ENCODE measurements around the gene MAB21L4.

MAB21L4 gene

GRCh38 chr2:240858321-240858720, 37.6 kb downstream of the MAB21L4 start:
- H3K4me3 ChIP-seq (ENCODE audit: low read depth, low read length): no peak overlapping the region
- no peaks in the 10 kb centered on the region for H3K4me1 ChIP-seq (ENCODE audit: control insufficient read depth, insufficient read depth, low read length)
- no peaks in the 10 kb centered on the region for H3K36me3 ChIP-seq (ENCODE audit: control insufficient read depth, insufficient read depth, low read length)
- peaks cover 14% of the 10 kb centered on the region for H3K9me3 ChIP-seq (ENCODE audit: control insufficient read depth, insufficient read depth, low read depth, low read length)
- no peak overlapping the region for H3K9ac ChIP-seq (ENCODE audit: low read length)
- no peak overlapping the region for H3K27ac ChIP-seq (ENCODE audit: low read depth, low read length)
- H3K27me3 ChIP-seq (ENCODE audit: control insufficient read depth, insufficient read depth, low read length): no peaks in the 10 kb centered on the region; the same call in 1 of the 2 replicates

DNA sequence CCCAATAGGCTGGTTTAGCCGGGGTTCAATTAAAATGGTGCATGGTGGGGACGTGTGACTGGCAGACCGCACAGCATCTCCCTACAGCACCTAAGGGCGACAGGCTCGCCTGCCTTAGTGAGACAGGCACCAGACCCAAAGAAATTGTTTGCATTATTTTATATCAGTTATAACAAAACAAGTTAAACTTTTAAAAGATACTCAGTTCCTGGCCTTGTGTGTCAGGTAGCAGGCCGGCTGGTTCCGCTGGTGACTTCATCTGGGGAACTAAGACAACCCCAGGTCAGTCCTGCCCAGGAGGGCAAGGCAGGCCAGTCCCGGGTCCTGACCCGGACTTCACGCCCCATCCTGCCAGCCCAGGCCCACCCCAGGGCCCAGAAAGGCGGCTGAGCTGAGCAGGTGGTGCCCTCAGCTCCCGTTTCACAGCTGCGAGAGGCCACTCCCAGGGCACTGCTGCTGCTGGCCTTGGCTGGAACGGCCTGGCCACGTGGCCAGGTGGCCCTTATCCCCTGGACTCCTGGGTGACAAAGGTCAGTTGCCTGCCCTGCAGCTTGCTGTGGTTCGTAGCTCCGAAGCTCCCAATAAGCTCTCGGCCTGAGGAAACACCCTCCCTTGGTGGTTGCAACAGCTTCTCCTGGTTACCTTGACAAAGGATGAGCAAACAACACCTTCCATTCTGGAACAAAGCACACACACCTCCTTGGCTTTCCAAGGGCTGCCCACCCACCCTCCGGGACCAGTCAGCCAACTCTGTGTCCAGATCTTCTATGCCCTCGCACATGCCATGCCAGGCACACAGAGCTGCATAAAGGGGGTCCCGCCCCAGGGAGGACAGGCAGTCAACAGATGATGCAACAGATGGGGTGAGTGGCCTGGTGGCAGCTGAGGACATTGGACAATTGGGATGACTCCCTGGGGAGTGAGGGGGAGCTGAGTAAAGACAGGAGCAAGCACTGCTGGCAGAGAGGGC, 38.6 kb downstream of the MAB21L4 start:
- Histone ChIP-seq H3K4me1 (ENCODE audit: control insufficient read depth, insufficient read depth, low read length) (no peaks in the 10 kb centered on the region), H3K27ac (ENCODE audit: low read depth, low read length) (no peak overlapping the region), H3K36me3 (ENCODE audit: control insufficient read depth, insufficient read depth, low read length) (no peaks in the 10 kb centered on the region), H3K9me3 (ENCODE audit: control insufficient read depth, insufficient read depth, low read depth, low read length) (peaks cover 14% of the 10 kb centered on the region), H3K9ac (ENCODE audit: low read length) (no peak overlapping the region), H3K27me3 (ENCODE audit: control insufficient read depth, insufficient read depth, low read length) (no peaks in the 10 kb centered on the region; the same call in 1 of the 2 replicates), H3K4me3 (ENCODE audit: low read depth, low read length) (no peak overlapping the region)

- Histone ChIP-seq H3K27me3 (ENCODE audit: control insufficient read depth, insufficient read depth, low read length) (no peaks in the 10 kb centered on the region; the same call in 1 of the 2 replicates), H3K9ac (ENCODE audit: low read length) (no peak overlapping the region), H3K9me3 (ENCODE audit: control insufficient read depth, insufficient read depth, low read depth, low read length) (peaks cover 14% of the 10 kb centered on the region), H3K36me3 (ENCODE audit: control insufficient read depth, insufficient read depth, low read length) (no peaks in the 10 kb centered on the region), H3K4me1 (ENCODE audit: control insufficient read depth, insufficient read depth, low read length) (no peaks in the 10 kb centered on the region), H3K27ac (ENCODE audit: low read depth, low read length) (no peak overlapping the region), H3K4me3 (ENCODE audit: low read depth, low read length) (no peak overlapping the region)
Observed at GRCh38 chr2:240856151-240856980, 39.6 kb downstream of the MAB21L4 start.

DNA sequence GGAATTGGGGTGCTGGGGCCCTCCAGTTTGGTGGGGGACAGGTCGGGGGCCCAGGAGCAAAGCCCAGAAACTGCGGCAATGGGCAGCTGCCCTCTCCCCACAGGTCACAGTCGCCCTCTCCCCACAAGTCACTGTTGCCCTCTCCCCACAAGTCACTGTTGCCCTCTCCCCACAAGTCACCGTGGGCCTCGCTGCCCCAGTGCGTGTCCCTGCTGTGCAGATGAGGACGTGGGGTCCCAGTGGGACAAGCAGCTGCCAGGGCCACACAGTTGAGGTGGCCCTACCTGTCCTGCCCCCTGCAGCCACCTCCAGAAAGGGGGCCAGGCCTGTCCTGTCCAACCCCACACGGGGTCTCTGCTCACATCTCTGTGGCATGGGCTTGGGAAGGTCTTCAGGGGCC, 40.3 kb downstream of the MAB21L4 start:
- H3K9me3 ChIP-seq (ENCODE audit: control insufficient read depth, insufficient read depth, low read depth, low read length): peaks cover 14% of the 10 kb centered on the region
- H3K9ac ChIP-seq (ENCODE audit: low read length): no peak overlapping the region
- H3K27me3 ChIP-seq (ENCODE audit: control insufficient read depth, insufficient read depth, low read length): no peaks in the 10 kb centered on the region
- no peaks in the 10 kb centered on the region for H3K36me3 ChIP-seq (ENCODE audit: control insufficient read depth, insufficient read depth, low read length)
- no peaks in the 10 kb centered on the region for H3K4me1 ChIP-seq (ENCODE audit: control insufficient read depth, insufficient read depth, low read length)
- H3K4me3 ChIP-seq (ENCODE audit: low read depth, low read length): no peak overlapping the region
- no peak overlapping the region for H3K27ac ChIP-seq (ENCODE audit: low read depth, low read length)

DNA sequence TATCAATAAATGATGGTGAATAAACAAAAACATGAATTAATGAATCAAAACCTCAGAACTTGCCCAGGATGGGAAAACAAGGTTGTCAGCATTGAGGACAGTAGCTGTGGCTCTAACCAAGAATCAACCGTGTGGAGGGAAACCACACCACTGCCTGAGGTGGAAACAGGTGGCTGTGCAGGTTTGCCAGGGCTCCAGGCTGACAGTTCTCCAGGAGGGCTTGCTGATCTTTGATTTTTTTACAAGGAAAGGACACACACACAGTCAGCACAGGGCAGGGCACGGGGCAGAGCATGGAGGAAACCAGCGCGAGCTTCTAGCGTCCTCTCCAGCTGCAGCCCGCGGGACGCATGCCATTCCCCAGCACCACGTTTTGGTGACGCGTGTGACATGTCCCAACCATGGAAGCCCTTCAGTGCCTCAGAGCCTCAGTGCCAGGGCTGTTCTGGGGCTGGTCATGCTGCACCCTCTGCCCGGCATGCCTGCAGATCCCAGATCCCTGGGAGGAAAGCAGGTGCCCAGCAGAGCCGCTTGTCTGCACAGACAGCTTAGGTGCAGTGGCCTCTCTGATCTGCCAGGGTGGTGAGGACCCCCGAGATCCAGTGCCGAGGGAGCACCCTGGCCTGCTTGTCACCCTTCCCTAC, 43.2 kb downstream of the MAB21L4 start:
- no peak overlapping the region for H3K9ac ChIP-seq (ENCODE audit: low read length)
- no peaks in the 10 kb centered on the region for H3K36me3 ChIP-seq (ENCODE audit: control insufficient read depth, insufficient read depth, low read length)
- H3K4me3 ChIP-seq (ENCODE audit: low read depth, low read length): no peak overlapping the region
- H3K4me1 ChIP-seq (ENCODE audit: control insufficient read depth, insufficient read depth, low read length): no peaks in the 10 kb centered on the region
- H3K27ac ChIP-seq (ENCODE audit: low read depth, low read length): no peak overlapping the region
- no peaks in the 10 kb centered on the region for H3K27me3 ChIP-seq (ENCODE audit: control insufficient read depth, insufficient read depth, low read length)
- peaks cover 14% of the 10 kb centered on the region for H3K9me3 ChIP-seq (ENCODE audit: control insufficient read depth, insufficient read depth, low read depth, low read length)

DNA sequence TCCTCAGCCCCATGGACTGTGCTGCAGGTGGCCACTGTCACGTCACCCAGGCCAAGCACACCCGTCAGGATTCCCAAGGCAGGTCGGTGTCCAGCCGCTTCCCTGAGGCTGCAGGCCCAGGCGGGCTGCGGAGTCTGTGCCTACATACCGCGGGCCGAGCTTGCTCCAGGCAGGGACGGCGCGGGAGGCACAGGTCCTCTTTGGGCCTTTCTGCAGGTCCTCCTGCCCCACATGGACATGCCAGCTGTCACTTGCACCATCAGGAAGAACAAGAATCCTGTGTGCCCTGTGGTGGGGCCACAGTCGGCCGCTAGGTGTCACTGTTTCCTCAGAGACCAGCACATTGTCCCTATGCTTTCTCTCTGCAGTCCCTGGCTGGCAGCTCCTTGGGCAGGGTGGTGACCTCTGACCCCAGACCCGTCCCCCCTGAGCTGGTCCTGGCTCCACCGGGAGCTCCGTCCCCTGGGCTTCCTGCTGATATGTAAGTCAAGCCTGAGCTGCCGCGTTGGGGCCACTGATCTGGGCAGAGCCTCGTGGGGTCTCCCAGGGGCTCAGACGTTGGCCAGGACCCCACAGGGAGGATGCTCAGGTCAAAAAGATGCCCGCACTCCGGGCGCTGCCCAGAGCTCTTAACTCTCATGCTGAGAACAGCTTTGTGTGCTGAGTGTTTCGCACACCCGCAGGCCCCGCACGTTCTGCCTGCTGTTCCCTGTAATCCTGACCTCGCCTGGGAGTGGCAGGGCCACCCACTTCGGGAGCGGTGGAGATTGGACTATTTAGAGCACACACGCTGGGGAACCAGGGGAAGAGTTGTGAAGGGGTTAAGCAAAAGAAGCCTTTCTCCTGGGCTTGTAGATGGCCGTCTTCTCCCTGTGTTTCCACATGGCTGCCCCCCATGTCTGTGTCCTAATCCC, 44.6 kb downstream of the MAB21L4 start:
- Histone ChIP-seq H3K9me3 (ENCODE audit: control insufficient read depth, insufficient read depth, low read depth, low read length) (peaks cover 14% of the 10 kb centered on the region), H3K36me3 (ENCODE audit: control insufficient read depth, insufficient read depth, low read length) (no peaks in the 10 kb centered on the region), H3K4me3 (ENCODE audit: low read depth, low read length) (no peak overlapping the region), H3K27ac (ENCODE audit: low read depth, low read length) (no peak overlapping the region), H3K27me3 (ENCODE audit: control insufficient read depth, insufficient read depth, low read length) (no peaks in the 10 kb centered on the region), H3K4me1 (ENCODE audit: control insufficient read depth, insufficient read depth, low read length) (no peaks in the 10 kb centered on the region; the same call in 1 of the 2 replicates), H3K9ac (ENCODE audit: low read length) (no peak overlapping the region)

DNA sequence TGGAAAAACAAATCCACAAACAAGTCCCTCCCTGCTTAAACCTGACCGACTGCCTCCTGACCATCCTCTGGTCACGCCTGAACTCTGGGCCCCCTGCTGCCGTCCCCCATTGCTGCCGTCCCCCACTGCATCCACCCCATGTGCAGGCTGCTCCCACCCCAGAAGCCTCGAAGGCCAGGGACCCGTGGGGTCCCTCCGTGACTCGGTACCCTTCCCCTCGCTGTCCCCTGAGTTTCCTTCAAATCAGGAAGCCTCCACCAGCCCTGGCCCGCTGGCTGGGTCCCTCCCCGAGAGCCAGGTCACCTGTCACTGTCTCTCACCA, 45.2 kb downstream of the MAB21L4 start:
- Histone ChIP-seq H3K9ac (ENCODE audit: low read length) (no peak overlapping the region), H3K27me3 (ENCODE audit: control insufficient read depth, insufficient read depth, low read length) (no peaks in the 10 kb centered on the region), H3K9me3 (ENCODE audit: control insufficient read depth, insufficient read depth, low read depth, low read length) (peaks cover 19% of the 10 kb centered on the region), H3K27ac (ENCODE audit: low read depth, low read length) (no peak overlapping the region), H3K4me3 (ENCODE audit: low read depth, low read length) (no peak overlapping the region), H3K4me1 (ENCODE audit: control insufficient read depth, insufficient read depth, low read length) (no peaks in the 10 kb centered on the region; the same call in 1 of the 2 replicates), H3K36me3 (ENCODE audit: control insufficient read depth, insufficient read depth, low read length) (no peaks in the 10 kb centered on the region)

DNA sequence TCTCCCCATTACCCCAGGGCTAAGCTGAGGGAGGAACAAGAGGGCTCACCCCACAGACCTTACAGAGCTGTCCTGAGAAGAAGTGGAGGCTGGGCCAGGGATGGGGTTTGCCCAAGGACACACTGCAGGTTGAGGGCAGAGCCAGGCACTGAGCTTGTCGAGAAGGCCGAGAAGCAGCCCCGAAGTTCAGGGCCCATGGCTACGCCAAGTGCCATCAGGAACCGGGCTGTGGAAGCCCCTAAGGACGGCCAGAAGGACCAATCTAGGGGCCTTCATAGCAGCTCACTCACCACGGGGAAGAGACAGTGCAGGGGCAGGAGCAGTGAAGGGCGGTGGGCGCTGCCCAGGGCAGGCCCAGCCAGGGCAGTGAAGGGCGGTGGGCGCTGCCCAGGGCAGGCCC, 45.9 kb downstream of the MAB21L4 start:
- H3K27me3 ChIP-seq (ENCODE audit: control insufficient read depth, insufficient read depth, low read length): no peaks in the 10 kb centered on the region
- no peaks in the 10 kb centered on the region for H3K36me3 ChIP-seq (ENCODE audit: control insufficient read depth, insufficient read depth, low read length)
- H3K4me3 ChIP-seq (ENCODE audit: low read depth, low read length): no peak overlapping the region
- H3K9ac ChIP-seq (ENCODE audit: low read length): no peak overlapping the region
- no peaks in the 10 kb centered on the region; the same call in 1 of the 2 replicates for H3K4me1 ChIP-seq (ENCODE audit: control insufficient read depth, insufficient read depth, low read length)
- no peak overlapping the region for H3K27ac ChIP-seq (ENCODE audit: low read depth, low read length)
- H3K9me3 ChIP-seq (ENCODE audit: control insufficient read depth, insufficient read depth, low read depth, low read length): peaks cover 22% of the 10 kb centered on the region

DNA sequence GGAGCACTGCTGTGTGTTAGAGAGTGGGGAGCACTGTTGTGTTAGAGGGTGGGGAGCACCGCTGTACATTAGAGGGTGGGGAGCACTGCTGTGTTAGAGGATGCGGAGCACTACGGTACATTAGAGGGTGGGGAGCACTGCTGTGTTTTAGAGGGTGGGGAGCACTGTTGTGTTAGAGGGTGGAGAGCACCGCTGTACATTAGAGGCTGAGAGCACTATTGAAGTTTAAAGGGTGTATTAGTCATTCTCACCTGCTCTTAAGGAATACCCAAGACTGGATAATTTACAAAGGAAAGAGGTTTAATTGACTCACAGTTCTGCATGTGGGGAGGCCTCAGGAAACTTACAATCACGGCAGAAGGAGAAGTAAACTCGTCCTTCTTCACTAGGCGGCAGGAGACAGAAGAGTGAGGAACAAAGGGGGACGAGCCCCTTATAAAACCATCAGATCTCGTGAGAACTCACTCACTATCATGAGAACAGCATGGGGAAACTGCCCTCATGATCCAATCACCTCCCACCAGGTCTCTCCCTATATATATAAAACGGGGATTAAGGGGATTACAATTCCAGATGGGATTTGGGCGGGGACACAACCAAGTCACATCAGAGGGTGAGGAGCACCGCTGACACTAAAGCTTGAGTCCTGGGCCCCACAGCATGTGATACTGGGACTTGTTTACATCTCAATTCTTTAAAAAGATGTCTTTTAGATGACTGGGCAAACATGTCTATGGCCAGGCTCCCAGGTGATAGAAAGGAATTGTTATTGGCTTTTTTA, 46.9 kb downstream of the MAB21L4 start:
- H3K9ac ChIP-seq (ENCODE audit: low read length): no peak overlapping the region
- no peak overlapping the region for H3K4me3 ChIP-seq (ENCODE audit: low read depth, low read length)
- no peak overlapping the region for H3K27ac ChIP-seq (ENCODE audit: low read depth, low read length)
- H3K27me3 ChIP-seq (ENCODE audit: control insufficient read depth, insufficient read depth, low read length): no peaks in the 10 kb centered on the region
- H3K9me3 ChIP-seq (ENCODE audit: control insufficient read depth, insufficient read depth, low read depth, low read length): peaks cover 16% of the 10 kb centered on the region
- H3K4me1 ChIP-seq (ENCODE audit: control insufficient read depth, insufficient read depth, low read length): no peaks in the 10 kb centered on the region; the same call in 1 of the 2 replicates
- no peaks in the 10 kb centered on the region for H3K36me3 ChIP-seq (ENCODE audit: control insufficient read depth, insufficient read depth, low read length)

Data from HUES6 (cell line).